ENCODE measurements around the gene DOCK4. TPM values are rescaled to one million over a fixed set of nuclear protein-coding genes. Genes with fewer than 3 reads are reported as not detected.

Gene DOCK4
- total RNA-seq, 4 donors from 2014 or later = 8.2 to 9.0 (median 8.6) TPM

DNA sequence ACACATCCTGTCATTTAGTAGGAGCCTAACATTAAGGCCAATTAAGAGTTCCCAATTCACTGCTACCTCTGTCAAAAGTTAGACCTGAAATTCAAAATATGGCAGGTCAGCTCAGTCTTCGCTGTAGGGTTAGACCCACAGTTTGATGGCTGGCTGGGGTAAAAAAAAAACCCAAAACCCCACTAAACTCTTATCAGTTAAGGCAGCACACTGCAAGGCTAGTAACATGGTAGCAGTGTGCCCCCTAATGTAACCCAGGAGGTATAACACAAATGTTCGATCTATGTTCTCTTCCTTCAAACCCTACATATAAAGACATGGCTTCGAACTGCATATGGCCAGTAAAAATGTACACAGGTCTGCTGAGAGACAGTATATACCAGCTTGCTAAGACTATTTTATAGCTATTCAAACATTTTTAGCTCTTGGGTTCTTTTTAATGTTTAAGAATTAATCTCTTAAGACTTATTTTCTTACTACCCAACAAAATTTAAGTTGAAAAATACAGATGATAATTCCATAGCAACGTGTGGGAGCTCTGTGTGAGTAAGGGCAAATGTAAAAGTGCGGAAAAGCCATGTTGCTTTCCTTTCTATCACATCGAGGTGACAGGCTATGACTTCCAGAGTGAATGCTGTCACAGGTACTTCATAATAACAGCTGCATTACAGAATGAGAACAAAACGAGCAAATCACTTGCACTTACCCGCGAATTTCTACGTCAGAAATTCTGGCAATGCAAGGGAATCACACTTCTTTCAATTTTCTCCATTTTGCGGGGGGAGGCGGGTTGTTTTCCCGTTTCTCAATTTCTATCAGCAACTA, 475.5 kb downstream of the DOCK4 start:
- intact Hi-C loops (cut with DNase I; ENCODE audit: low total_unique reads) = no loop called here
- 85 to 89% methylated on average over 13 of the region's 13 CpGs for WGBS, 2 donors
- no peak for DNase-seq (ENCODE audit: low spot score in 2 of 2)
- no peak overlapping the region for H3K4me3 ChIP-seq (ENCODE audit: low read depth, poor library complexity, severe bottlenecking)
- TF ChIP-seq CTCF (IDR thresholded peaks at IDR 0.05) (no peak), POLR2A (IDR thresholded peaks at IDR 0.05) (no peak)

DNA sequence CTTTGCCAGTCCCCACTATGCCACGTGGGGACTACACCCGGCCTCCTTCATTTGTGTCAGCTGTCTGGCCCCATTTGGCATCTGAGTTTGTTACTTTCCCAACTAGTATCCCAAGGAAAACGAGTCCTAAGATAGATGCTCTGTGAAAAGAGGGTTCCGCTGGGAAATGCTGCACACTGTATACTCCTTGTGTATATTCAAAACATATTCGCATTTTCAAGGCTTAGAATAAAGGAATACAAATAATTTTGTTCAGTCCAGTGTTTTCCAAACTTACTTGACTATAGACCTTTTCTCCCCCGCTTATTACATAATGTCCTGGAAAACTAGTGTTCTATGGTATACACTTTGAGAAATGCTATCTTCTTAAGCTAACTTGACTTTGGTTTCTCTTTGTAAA, 476.1 kb downstream of the DOCK4 start:
- H3K4me3 ChIP-seq (ENCODE audit: low read depth, poor library complexity, severe bottlenecking) = no peak overlapping the region
- no peak for DNase-seq (ENCODE audit: low spot score in 2 of 2)
- TF ChIP-seq CTCF (IDR thresholded peaks at IDR 0.05) (no peak), POLR2A (IDR thresholded peaks at IDR 0.05) (no peak)
- intact Hi-C loops (cut with DNase I; ENCODE audit: low total_unique reads) = no loop called here
- 75 to 79% methylated on average over 6 of the region's 6 CpGs for WGBS, 2 donors

- TF ChIP-seq CTCF (IDR thresholded peaks at IDR 0.05) (no peak), POLR2A (IDR thresholded peaks at IDR 0.05) (no peak)
- no peak for DNase-seq (ENCODE audit: low spot score in 2 of 2)
- intact Hi-C loops (cut with DNase I; ENCODE audit: low total_unique reads) = no loop called here
- H3K4me3 ChIP-seq (ENCODE audit: low read depth, poor library complexity, severe bottlenecking) = no peak overlapping the region
- 87 to 93% methylated on average over 7 of the region's 7 CpGs for WGBS, 2 donors
These were observed 476.7 kb downstream of the DOCK4 start for GRCh38 chr7:111729483-111729882.

- intact Hi-C loops (cut with DNase I; ENCODE audit: low total_unique reads) = no loop called here
- H3K4me3 ChIP-seq (ENCODE audit: low read depth, poor library complexity, severe bottlenecking) = no peak overlapping the region
- no peak for DNase-seq (ENCODE audit: low spot score in 2 of 2)
- WGBS, 2 donors = 91 to 93% methylated on average over 16 of the region's 16 CpGs
- no peak for TF ChIP-seq CTCF (IDR thresholded peaks at IDR 0.05)
- no peak for TF ChIP-seq POLR2A (IDR thresholded peaks at IDR 0.05)
These were observed 477.6 kb downstream of the DOCK4 start for GRCh38 chr7:111728635-111728995.

DNA sequence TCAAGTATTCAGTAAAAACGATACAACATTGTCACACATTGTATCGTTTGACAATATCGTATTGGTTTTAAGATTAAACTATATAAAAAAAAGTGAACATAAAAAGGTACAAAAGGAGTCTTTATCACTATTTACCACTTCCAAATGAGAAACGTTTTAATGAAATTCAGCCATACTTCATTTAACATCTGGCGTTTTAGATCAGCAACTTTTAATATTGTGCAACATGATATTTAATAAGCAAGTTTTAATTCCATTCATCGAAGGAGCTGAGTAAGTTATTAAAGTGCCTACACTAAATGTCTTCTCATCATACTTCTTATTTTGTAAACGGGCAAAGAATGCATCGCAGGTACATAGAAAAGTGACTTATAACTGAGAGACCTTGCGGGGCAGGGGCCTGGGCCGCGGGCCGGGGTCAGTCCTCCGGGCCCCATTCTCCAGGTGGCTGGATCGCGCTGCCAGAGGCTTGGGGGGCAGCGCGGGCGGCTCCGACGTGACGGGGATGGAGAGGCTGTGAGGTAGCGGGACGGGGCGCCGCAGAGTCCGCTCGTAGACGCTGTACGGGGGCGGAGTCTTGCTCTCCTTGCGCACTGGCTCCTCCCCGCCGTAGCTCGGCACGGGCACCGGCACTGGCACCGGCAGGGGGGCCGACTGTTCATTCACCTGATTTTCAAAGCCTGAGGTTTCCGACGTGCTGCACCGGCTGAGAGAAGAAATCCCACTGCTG, 478.1 kb downstream of the DOCK4 start:
- DNase-seq (ENCODE audit: low spot score in 2 of 2) = no peak
- 91% methylated on average over 41 of the region's 41 CpGs for WGBS, 2 donors
- TF ChIP-seq POLR2A (IDR thresholded peaks at IDR 0.05) = no peak
- no peak for TF ChIP-seq CTCF (IDR thresholded peaks at IDR 0.05)
- H3K4me3 ChIP-seq (ENCODE audit: low read depth, poor library complexity, severe bottlenecking) = no peak overlapping the region
- intact Hi-C loops (cut with DNase I; ENCODE audit: low total_unique reads) = no loop called here
